GM12892 (cell line): Measurements from ENCODE around the gene SUMF2.

ENCODE experiments used
- POLR2A ChIP-seq: IDR thresholded peaks from 2 replicates; pipeline ENCODE4 v1.6.1; 2011; ENCODE audit warnings: low read depth, low read length, control low read depth
- POLR2AphosphoS5 ChIP-seq: IDR thresholded peaks from 2 replicates; pipeline ENCODE4 v1.6.1; 2011; ENCODE audit warnings: low read depth, low read length, control low read depth
- TAF1 ChIP-seq: IDR thresholded peaks from 2 replicates; pipeline ENCODE4 v1.6.1; 2011; ENCODE audit warnings: low read depth, mild to moderate bottlenecking, control low read depth, low read length, borderline replicate concordance

DNA sequence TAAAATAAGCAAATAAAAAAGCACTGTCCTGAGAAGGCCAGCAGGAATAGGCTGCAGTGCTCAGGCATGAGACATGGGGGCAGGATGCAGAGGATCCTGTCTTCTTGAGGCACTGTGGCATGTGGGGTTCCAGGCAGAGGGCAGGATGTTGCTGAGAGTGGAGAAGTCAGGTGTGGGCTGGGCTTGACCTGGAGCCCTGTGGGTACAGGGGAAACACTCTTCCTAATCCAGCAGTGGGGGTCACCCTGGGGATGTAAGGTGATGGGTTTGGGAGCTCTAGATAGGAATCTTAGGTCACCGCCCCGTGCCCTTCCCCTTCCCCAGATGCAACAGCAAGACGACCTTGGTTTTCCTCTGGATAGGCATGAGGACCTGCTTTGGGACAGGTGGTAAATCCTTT lies 13.6 kb downstream of the SUMF2 start:
- TF ChIP-seq POLR2A (no peak), POLR2AphosphoS5 (no peak), TAF1 (no peak)
